Urinary bladder (tissue), 4 donors: ENCODE measurements around the gene CHRM5. TPM values are rescaled to one million over a fixed set of nuclear protein-coding genes. Genes with fewer than 3 reads are reported as not detected.
"Not testable (repeated sequence)": the region's sequence is repeated elsewhere in the genome, so short reads cannot be mapped to it uniquely, and the experiment has no call there.

Source experiments
- DNase-seq: peaks from one replicate; pipeline ENCODE4 v3.0.0-alpha.2; 2015; ENCODE audit errors: extremely low spot score
- H3K27ac ChIP-seq: one replicate; pipeline ENCODE4 v1.5.1; 2013; ENCODE audit warnings: low read depth, mild to moderate bottlenecking, moderate library complexity
- H3K36me3 ChIP-seq: one replicate; pipeline ENCODE4 v1.6.1; 2013; ENCODE audit warnings: mild to moderate bottlenecking, moderate library complexity; ENCODE audit not compliant: insufficient read depth
- H3K4me1 ChIP-seq: one replicate; pipeline ENCODE4 v1.6.1; 2013; ENCODE audit warnings: mild to moderate bottlenecking, moderate library complexity; ENCODE audit not compliant: insufficient read depth
- H3K4me3 ChIP-seq: one replicate; pipeline ENCODE4 v1.5.1; 2013; ENCODE audit warnings: low read depth, low read length
- WGBS: extraction: QIAGEN DNeasy Blood & Tissue Kit; methylation state at CpG from one replicate; pipeline ENCODE4 v1.1.7; 2013; 5-methylcytosine and 5-hydroxymethylcytosine counted together
- polyA plus RNA-seq: library from polyadenylated mRNA; stranded (reverse); fragments of 200-250 nt; gene quantifications from one replicate; pipeline ENCODE4 v1.2.3, GENCODE V29; 2013
- total RNA-seq: library from RNA; depleted of rRNA; stranded (reverse); fragments of >200 nt; gene quantifications from one replicate; pipeline ENCODE4 v1.2.3, GENCODE V29; 2014
- donor health status: healthy with polysubstance abuse.
- donor health status: healthy.

CHRM5 gene
- total and polyA plus RNA-seq, 2 donors, result 0.03 to 0.48 TPM

GRCh38 chr15:33964665-33965040 is 3.6 kb upstream of the CHRM5 start:
- H3K27ac ChIP-seq, result no peak overlapping the region
- no peak for DNase-seq
- WGBS, result 91% methylated on average over 2 of the region's 2 CpGs
- H3K4me3 ChIP-seq, result no peak overlapping the region
- H3K36me3 ChIP-seq, result no peaks in the 10 kb centered on the region
- H3K4me1 ChIP-seq, result no peaks in the 10 kb centered on the region

- WGBS, result 43% methylated on average over 3 of the region's 3 CpGs
- Histone ChIP-seq H3K36me3 (no peaks in the 10 kb centered on the region), H3K4me3 (no peak overlapping the region), H3K27ac (no peak overlapping the region), H3K4me1 (no peaks in the 10 kb centered on the region)
- DNase-seq, result no peak
These were observed 524 bp downstream of the CHRM5 start for GRCh38 chr15:33968821-33969220.

GRCh38 chr15:33971811-33972210 is 3.5 kb downstream of the CHRM5 start:
- DNase-seq, result no peak
- no peaks in the 10 kb centered on the region for H3K36me3 ChIP-seq
- H3K4me1 ChIP-seq, result no peaks in the 10 kb centered on the region
- 87% methylated on average over 2 of the region's 2 CpGs for WGBS
- no peak overlapping the region for H3K27ac ChIP-seq
- no peak overlapping the region for H3K4me3 ChIP-seq

GRCh38 chr15:33975022-33975565 is 6.8 kb downstream of the CHRM5 start:
- H3K36me3 ChIP-seq, result no peaks in the 10 kb centered on the region
- no peaks in the 10 kb centered on the region for H3K4me1 ChIP-seq
- H3K4me3 ChIP-seq, result no peak overlapping the region
- no peak for DNase-seq
- no peak overlapping the region for H3K27ac ChIP-seq
- WGBS, result 84% methylated on average over 4 of the region's 4 CpGs

GRCh38 chr15:33980159-33980558 is 11.9 kb downstream of the CHRM5 start:
- Histone ChIP-seq H3K36me3 (no peaks in the 10 kb centered on the region), H3K4me3 (no peak overlapping the region), H3K27ac (no peak overlapping the region), H3K4me1 (no peaks in the 10 kb centered on the region)
- 66% methylated on average over 7 of the region's 7 CpGs for WGBS
- DNase-seq, result no peak

- WGBS, result 83% methylated on average over 1 of the region's 1 CpG
These were observed 14.2 kb downstream of the CHRM5 start for GRCh38 chr15:33982516-33982915.

GRCh38 chr15:33985287-33985686 is 17.0 kb downstream of the CHRM5 start:
- 60% methylated on average over 1 of the region's 1 CpG for WGBS

More at GRCh38 chr15:33982516-33982915, 14.2 kb downstream of the CHRM5 start:
- H3K4me3 ChIP-seq, result no peak overlapping the region
- no peaks in the 10 kb centered on the region for H3K4me1 ChIP-seq
- H3K36me3 ChIP-seq, result no peaks in the 10 kb centered on the region
- DNase-seq, result no peak
- no peak overlapping the region for H3K27ac ChIP-seq

GRCh38 chr15:33985751-33986150 is 17.5 kb downstream of the CHRM5 start:
- no peak overlapping the region for H3K27ac ChIP-seq
- H3K4me3 ChIP-seq, result no peak overlapping the region
- WGBS, result 65% methylated on average over 3 of the region's 3 CpGs
- no peaks in the 10 kb centered on the region for H3K36me3 ChIP-seq
- no peaks in the 10 kb centered on the region for H3K4me1 ChIP-seq
- no peak for DNase-seq

More at GRCh38 chr15:33985287-33985686, 17.0 kb downstream of the CHRM5 start:
- DNase-seq, result no peak
- no peaks in the 10 kb centered on the region for H3K36me3 ChIP-seq
- no peak overlapping the region for H3K27ac ChIP-seq
- no peak overlapping the region for H3K4me3 ChIP-seq
- H3K4me1 ChIP-seq, result no peaks in the 10 kb centered on the region

GRCh38 chr15:33987444-33987843 is 19.1 kb downstream of the CHRM5 start:
- H3K36me3 ChIP-seq, result no peaks in the 10 kb centered on the region
- 98% methylated on average over 3 of the region's 3 CpGs for WGBS
- H3K27ac ChIP-seq, result no peak overlapping the region

GRCh38 chr15:33988384-33988783 is 20.1 kb downstream of the CHRM5 start:
- DNase-seq, result no peak
- WGBS, result 88% methylated on average over 4 of the region's 4 CpGs
- H3K36me3 ChIP-seq, result no peaks in the 10 kb centered on the region
- H3K4me3 ChIP-seq, result no peak overlapping the region
- H3K4me1 ChIP-seq, result no peaks in the 10 kb centered on the region
- H3K27ac ChIP-seq, result no peak overlapping the region

More at GRCh38 chr15:33987444-33987843, 19.1 kb downstream of the CHRM5 start:
- no peaks in the 10 kb centered on the region for H3K4me1 ChIP-seq
- no peak for DNase-seq
- H3K4me3 ChIP-seq, result no peak overlapping the region

- Histone ChIP-seq H3K27ac (no peak overlapping the region), H3K36me3 (no peaks in the 10 kb centered on the region), H3K4me1 (no peaks in the 10 kb centered on the region), H3K4me3 (no peak overlapping the region)
- 86% methylated on average over 9 of the region's 9 CpGs for WGBS
- DNase-seq, result no peak
These were observed 25.8 kb downstream of the CHRM5 start for GRCh38 chr15:33994005-33994615.

- not testable (repeated sequence) for DNase-seq, H3K27ac ChIP-seq
- 98% methylated on average over 10 of the region's 10 CpGs for WGBS
These were observed 27.4 kb downstream of the CHRM5 start for GRCh38 chr15:33995666-33996065.

GRCh38 chr15:34001536-34001935 is 33.2 kb downstream of the CHRM5 start:
- 59% methylated on average over 3 of the region's 3 CpGs for WGBS
- Histone ChIP-seq H3K4me1 (no peaks in the 10 kb centered on the region), H3K36me3 (peaks cover 1% of the 10 kb centered on the region), H3K4me3 (no peak overlapping the region), H3K27ac (no peak overlapping the region)
- DNase-seq, result no peak

More at GRCh38 chr15:33995666-33996065, 27.4 kb downstream of the CHRM5 start:
- H3K4me3 ChIP-seq, H3K36me3 ChIP-seq, H3K4me1 ChIP-seq: not testable (repeated sequence)

- no peak overlapping the region for H3K4me3 ChIP-seq
- H3K4me1 ChIP-seq, result no peaks in the 10 kb centered on the region
- WGBS, result 85% methylated on average over 2 of the region's 2 CpGs
- no peak overlapping the region for H3K27ac ChIP-seq
- peaks cover 1% of the 10 kb centered on the region for H3K36me3 ChIP-seq
- DNase-seq, result no peak
These were observed 38.1 kb downstream of the CHRM5 start for GRCh38 chr15:34006381-34006780.
